Subcutaneous adipose tissue (tissue), 4 donors: Measurements from ENCODE around the gene WWOX. TPM values are rescaled to one million over a fixed set of nuclear protein-coding genes. Genes with fewer than 3 reads are reported as not detected.

Source experiments
- total RNA-seq, 4 donors: library from RNA; depleted of rRNA; stranded (reverse); fragments of >200 nt; gene quantifications; one replicate each; pipeline ENCODE4 v1.1.0, GENCODE V29; 2016
- TF ChIP-seq, protein P1 (sequence below): fragments of 450-650 bp; IDR thresholded peaks from one replicate; pipeline ENCODE4 v1.5.1; 2016; ENCODE audit warnings: low read depth, mild to moderate bottlenecking, control low read depth, antibody characterized with exemption, moderate library complexity

The WWOX gene
- total RNA-seq, 4 donors from 2014 or later: 31.4 to 67.8 (median 46.0) TPM

DNA sequence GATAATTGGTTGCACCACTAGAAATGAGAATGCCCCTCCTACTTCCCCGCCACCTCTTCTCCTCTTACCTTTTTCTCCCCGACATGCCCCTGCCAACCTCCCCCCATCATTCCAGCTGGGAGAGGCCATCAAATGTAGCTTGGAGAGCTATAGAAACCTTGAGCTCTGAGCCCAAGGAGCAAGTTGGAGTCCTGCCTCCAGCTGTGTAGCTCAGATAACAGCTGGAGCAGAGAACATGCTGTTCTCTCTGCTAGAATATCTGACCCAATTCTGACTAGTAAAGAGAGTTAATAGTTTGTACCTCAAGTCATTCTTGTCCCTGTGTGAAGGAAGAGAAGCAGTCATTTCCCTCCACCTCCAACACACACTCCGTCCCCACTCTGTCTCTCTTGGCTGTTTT is 1010.8 kb downstream of the WWOX start:
- TF ChIP-seq, protein P1, sequence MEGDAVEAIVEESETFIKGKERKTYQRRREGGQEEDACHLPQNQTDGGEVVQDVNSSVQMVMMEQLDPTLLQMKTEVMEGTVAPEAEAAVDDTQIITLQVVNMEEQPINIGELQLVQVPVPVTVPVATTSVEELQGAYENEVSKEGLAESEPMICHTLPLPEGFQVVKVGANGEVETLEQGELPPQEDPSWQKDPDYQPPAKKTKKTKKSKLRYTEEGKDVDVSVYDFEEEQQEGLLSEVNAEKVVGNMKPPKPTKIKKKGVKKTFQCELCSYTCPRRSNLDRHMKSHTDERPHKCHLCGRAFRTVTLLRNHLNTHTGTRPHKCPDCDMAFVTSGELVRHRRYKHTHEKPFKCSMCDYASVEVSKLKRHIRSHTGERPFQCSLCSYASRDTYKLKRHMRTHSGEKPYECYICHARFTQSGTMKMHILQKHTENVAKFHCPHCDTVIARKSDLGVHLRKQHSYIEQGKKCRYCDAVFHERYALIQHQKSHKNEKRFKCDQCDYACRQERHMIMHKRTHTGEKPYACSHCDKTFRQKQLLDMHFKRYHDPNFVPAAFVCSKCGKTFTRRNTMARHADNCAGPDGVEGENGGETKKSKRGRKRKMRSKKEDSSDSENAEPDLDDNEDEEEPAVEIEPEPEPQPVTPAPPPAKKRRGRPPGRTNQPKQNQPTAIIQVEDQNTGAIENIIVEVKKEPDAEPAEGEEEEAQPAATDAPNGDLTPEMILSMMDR: no peak

DNA sequence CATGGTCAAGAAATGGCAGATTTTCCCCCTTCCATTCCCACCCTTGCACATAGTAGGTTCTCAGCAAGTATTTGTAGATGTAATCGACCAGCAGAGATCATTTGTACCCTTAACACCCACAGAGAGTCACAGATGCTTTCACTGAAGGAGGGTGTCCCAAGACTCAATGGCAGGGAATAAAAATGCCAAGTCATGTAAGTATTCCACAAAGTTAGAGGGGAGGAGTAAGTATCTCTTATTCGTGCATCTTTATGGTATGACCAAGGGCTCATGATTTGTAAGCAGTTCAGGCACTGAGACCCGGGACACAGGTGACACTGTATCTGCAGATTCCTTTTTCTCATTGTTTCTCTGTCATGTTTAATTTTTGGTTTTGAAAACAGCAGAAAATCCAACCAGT is 1011.5 kb downstream of the WWOX start:
- TF ChIP-seq, protein P1: no peak

GRCh38 chr16:79112462-79112861 is 1013.0 kb downstream of the WWOX start:
- TF ChIP-seq, protein P1: no peak

DNA sequence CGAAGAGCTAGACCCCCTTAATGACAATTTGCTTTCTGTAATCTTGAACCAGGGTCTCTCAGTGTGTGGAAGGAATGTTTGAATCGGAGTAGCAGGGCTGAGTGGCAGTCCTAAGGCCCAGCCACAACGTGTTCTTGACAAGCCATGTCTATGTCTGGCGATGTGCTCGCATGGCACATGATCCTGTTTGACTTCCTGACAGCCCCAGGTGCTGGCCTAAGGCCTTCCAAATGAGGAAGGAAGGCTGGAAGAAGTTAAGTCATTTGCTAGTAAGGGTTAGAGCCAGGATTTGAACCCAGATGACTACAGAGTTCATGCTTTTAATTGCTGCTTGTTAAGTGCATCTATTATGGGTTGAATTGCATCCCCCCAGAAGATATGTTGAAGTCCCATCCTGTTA is 1014.4 kb downstream of the WWOX start:
- TF ChIP-seq, protein P1: no peak

DNA sequence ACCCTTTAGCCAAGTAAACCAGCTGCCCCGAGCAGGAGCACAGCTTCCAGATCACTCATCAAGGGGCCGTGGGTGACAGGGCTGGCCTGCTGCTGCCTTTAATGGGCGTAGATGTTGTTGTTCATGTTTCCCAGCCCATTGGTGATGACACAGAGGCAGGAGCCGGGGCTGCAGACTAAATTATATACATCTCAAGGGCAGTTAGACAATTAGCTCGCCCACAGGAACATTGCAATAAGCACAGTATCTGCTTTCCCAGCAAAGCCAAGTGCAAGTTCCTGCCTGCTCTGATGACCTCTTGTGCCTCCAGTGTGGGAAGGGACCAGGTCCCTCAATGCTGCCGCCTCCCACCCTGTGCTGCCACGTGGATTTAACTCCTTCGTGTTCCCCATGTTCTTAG is 1015.3 kb downstream of the WWOX start:
- TF ChIP-seq, protein P1: no peak

- TF ChIP-seq, protein P1: no peak
Measured at GRCh38 chr16:79121906-79122305, 1022.5 kb downstream of the WWOX start.

DNA sequence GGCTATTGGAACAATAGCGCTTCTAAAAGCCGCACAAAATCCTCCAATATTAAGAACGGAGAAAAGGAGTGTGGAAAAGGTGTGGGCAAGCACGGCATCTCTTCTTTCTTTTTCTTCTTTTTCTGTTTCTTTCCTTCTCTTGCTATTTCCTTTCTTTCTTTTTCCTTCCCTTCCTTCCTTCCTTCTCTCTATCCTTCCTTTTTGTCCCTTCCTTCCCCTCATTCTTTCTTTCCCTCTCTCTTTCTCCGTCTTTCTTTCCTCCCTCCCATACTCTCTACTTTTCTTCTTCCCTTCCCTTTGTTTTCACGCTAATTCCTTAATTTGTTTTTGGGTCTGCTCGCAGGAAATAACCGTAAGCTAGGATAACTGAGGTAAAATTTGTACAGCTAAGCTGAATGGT is 1022.9 kb downstream of the WWOX start:
- TF ChIP-seq, protein P1: no peak
